Measurements from ENCODE around the gene FAM222A. TPM values are rescaled to one million over a fixed set of nuclear protein-coding genes. Genes with fewer than 3 reads are reported as not detected.

The FAM222A gene
- total RNA-seq, 1 donor from 2014 or later, result 7.9 TPM

GRCh38 chr12:109743076-109743910 lies 29.7 kb downstream of the FAM222A start:
- no peak for TF ChIP-seq CTCF (conservative IDR thresholded peaks at IDR 0.05)
- H3K27me3 Mint-ChIP-seq, result no peaks in the 10 kb centered on the region
- no peak overlapping the region for H3K27ac Mint-ChIP-seq
- peaks cover 17% of the 10 kb centered on the region for H3K4me1 Mint-ChIP-seq (ENCODE audit: unreplicated experiment)
- H3K36me3 Mint-ChIP-seq, result no peaks in the 10 kb centered on the region
- no peak overlapping the region for H3K4me3 Mint-ChIP-seq
- DNase-seq (ENCODE audit: extremely low spot score, unreplicated experiment), result no peak
- H3K9me3 Mint-ChIP-seq, result no peaks in the 10 kb centered on the region

- H3K27ac Mint-ChIP-seq, result no peak overlapping the region
These were observed 30.4 kb downstream of the FAM222A start for GRCh38 chr12:109744026-109744425.

GRCh38 chr12:109744986-109745942 lies 31.6 kb downstream of the FAM222A start:
- Mint-ChIP-seq H3K4me3 (no peak overlapping the region), H3K4me1 (ENCODE audit: unreplicated experiment) (peaks cover 13% of the 10 kb centered on the region), H3K9me3 (no peaks in the 10 kb centered on the region), H3K27me3 (no peaks in the 10 kb centered on the region), H3K27ac (peak overlapping the region; percentile 48), H3K36me3 (no peaks in the 10 kb centered on the region)
- no peak for TF ChIP-seq CTCF (conservative IDR thresholded peaks at IDR 0.05)
- DNase-seq (ENCODE audit: extremely low spot score, unreplicated experiment), result no peak

More at GRCh38 chr12:109744026-109744425, 30.4 kb downstream of the FAM222A start:
- Mint-ChIP-seq H3K4me3 (no peak overlapping the region), H3K27me3 (no peaks in the 10 kb centered on the region), H3K9me3 (no peaks in the 10 kb centered on the region), H3K36me3 (no peaks in the 10 kb centered on the region), H3K4me1 (ENCODE audit: unreplicated experiment) (peaks cover 13% of the 10 kb centered on the region)
- no peak for TF ChIP-seq CTCF (conservative IDR thresholded peaks at IDR 0.05)
- DNase-seq (ENCODE audit: extremely low spot score, unreplicated experiment), result no peak

- Mint-ChIP-seq H3K4me1 (ENCODE audit: unreplicated experiment) (peaks cover 4% of the 10 kb centered on the region), H3K9me3 (peaks cover 4% of the 10 kb centered on the region), H3K4me3 (no peak overlapping the region), H3K27me3 (no peaks in the 10 kb centered on the region), H3K36me3 (no peaks in the 10 kb centered on the region), H3K27ac (no peak overlapping the region)
- TF ChIP-seq CTCF (conservative IDR thresholded peaks at IDR 0.05), result no peak
- no peak for DNase-seq (ENCODE audit: extremely low spot score, unreplicated experiment)
These were observed 38.8 kb downstream of the FAM222A start for GRCh38 chr12:109752117-109753053.

DNA sequence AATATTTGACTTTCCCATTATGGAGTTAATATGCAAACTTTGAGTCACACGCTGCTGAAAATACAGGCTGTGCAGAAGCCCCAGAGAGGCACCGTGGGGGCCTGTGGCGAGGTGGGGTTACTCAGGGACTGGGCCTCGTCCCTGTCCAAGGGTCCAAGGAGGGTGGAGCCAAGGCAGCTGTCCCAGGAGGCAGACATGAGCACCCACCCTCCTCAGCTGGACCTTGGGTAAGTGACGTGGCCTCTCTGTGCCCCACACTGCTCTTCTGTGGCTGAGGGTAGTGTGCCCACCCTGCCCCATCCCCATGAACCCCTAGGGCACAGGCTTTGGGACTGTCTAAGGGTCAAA lies 39.4 kb downstream of the FAM222A start:
- peaks cover 4% of the 10 kb centered on the region for H3K9me3 Mint-ChIP-seq
- no peak overlapping the region for H3K27ac Mint-ChIP-seq
- no peak for TF ChIP-seq CTCF (conservative IDR thresholded peaks at IDR 0.05)
- H3K4me1 Mint-ChIP-seq (ENCODE audit: unreplicated experiment), result peaks cover 4% of the 10 kb centered on the region
- no peak for DNase-seq (ENCODE audit: extremely low spot score, unreplicated experiment)
- no peaks in the 10 kb centered on the region for H3K36me3 Mint-ChIP-seq
- no peaks in the 10 kb centered on the region for H3K27me3 Mint-ChIP-seq
- no peak overlapping the region for H3K4me3 Mint-ChIP-seq

Data from type B pancreatic cell (in vitro differentiated cells).